Suprapubic skin (tissue), 4 donors: Measurements from ENCODE around the gene ZNF423. TPM values are rescaled to one million over a fixed set of nuclear protein-coding genes. Genes with fewer than 3 reads are reported as not detected.

Experiments
- DNase-seq, 2 donors: peaks; one replicate each; pipeline ENCODE4 v3.0.0-alpha.2; 2019; ENCODE audit warnings: low spot score in 2 of 2
- H3K27ac ChIP-seq: fragments of 200-600 bp; sonication (generic); one replicate; pipeline ENCODE4 v1.5.1; 2019
- H3K27me3 ChIP-seq: fragments of 200-600 bp; sonication (generic); one replicate; pipeline ENCODE4 v1.5.1; 2019
- H3K36me3 ChIP-seq: fragments of 200-600 bp; sonication (generic); one replicate; pipeline ENCODE4 v1.5.1; 2019
- H3K4me1 ChIP-seq: fragments of 200-600 bp; sonication (generic); one replicate; pipeline ENCODE4 v1.5.1; 2019
- H3K4me3 ChIP-seq: fragments of 200-600 bp; sonication (generic); one replicate; pipeline ENCODE4 v1.5.1; 2019; ENCODE audit warnings: mild to moderate bottlenecking
- H3K9me3 ChIP-seq: fragments of 200-600 bp; sonication (generic); one replicate; pipeline ENCODE4 v1.5.1; 2019
- CTCF ChIP-seq, 2 donors: fragments of 200-600 bp in 1 of 2; fragments of 450-650 bp in 1 of 2; sonication (generic) in 1 of 2; IDR thresholded peaks; one replicate each; pipeline ENCODE4 v1.5.1; 2016 to 2019; ENCODE audit warnings: antibody characterized with exemption in 2 of 2, mild to moderate bottlenecking in 1 of 2, moderate library complexity in 1 of 2
- EP300 ChIP-seq: sonication (generic); formaldehyde crosslinking; IDR thresholded peaks from one replicate; pipeline ENCODE4 v1.6.1; 2017; ENCODE audit warnings: antibody characterized with exemption
- POLR2A ChIP-seq, 2 donors: fragments of 450-650 bp; IDR thresholded peaks; one replicate each; pipeline ENCODE4 v1.6.1; 2017; ENCODE audit warnings: antibody characterized with exemption in 2 of 2, mild to moderate bottlenecking in 2 of 2, moderate library complexity in 2 of 2
- POLR2AphosphoS5 ChIP-seq, 3 donors: sonication (generic); formaldehyde crosslinking; IDR thresholded peaks; one replicate each; pipeline ENCODE4 v1.6.1; 2017; ENCODE audit warnings: antibody characterized with exemption in 3 of 3
- WGBS: methylation state at CpG from one replicate; pipeline ENCODE4 v1.1.5; 2018; 5-methylcytosine and 5-hydroxymethylcytosine counted together
- total RNA-seq, 4 donors: library from RNA; depleted of rRNA; stranded (reverse); fragments of >200 nt; gene quantifications; one replicate each; pipeline ENCODE4 v1.1.0, GENCODE V29; 2016

Gene ZNF423
- total RNA-seq, 4 donors from 2014 or later, result 1.3 to 5.3 (median 1.9) TPM

GRCh38 chr16:49526860-49527365 is 329.0 kb downstream of the ZNF423 start:
- no peak for DNase-seq
- WGBS, result 80% methylated on average over 1 of the region's 11 CpGs
- TF ChIP-seq POLR2A (IDR thresholded peaks at IDR 0.05) (no peak), EP300 (no peak), CTCF (IDR thresholded peaks at IDR 0.05) (no peak), POLR2AphosphoS5 (IDR thresholded peaks at IDR 0.05) (no peak)
- no peak overlapping the region for H3K27ac ChIP-seq
- H3K9me3 ChIP-seq, result no peaks in the 10 kb centered on the region
- peaks cover 9% of the 10 kb centered on the region for H3K4me1 ChIP-seq
- no peaks in the 10 kb centered on the region for H3K36me3 ChIP-seq
- no peaks in the 10 kb centered on the region for H3K27me3 ChIP-seq
- no peak overlapping the region for H3K4me3 ChIP-seq

- Histone ChIP-seq H3K27me3 (no peaks in the 10 kb centered on the region), H3K36me3 (no peaks in the 10 kb centered on the region), H3K9me3 (no peaks in the 10 kb centered on the region), H3K4me1 (peaks cover 9% of the 10 kb centered on the region), H3K4me3 (no peak overlapping the region), H3K27ac (no peak overlapping the region)
- no peak for DNase-seq
- WGBS, result 88% methylated on average over 8 of the region's 9 CpGs
- no peak for TF ChIP-seq POLR2AphosphoS5 (IDR thresholded peaks at IDR 0.05)
- no peak for TF ChIP-seq CTCF (IDR thresholded peaks at IDR 0.05)
- no peak for TF ChIP-seq EP300
- no peak for TF ChIP-seq POLR2A (IDR thresholded peaks at IDR 0.05)
Observed at GRCh38 chr16:49524947-49525315, 331.0 kb downstream of the ZNF423 start.

- H3K9me3 ChIP-seq, result no peaks in the 10 kb centered on the region
- TF ChIP-seq POLR2AphosphoS5 (IDR thresholded peaks at IDR 0.05) (no peak), EP300 (no peak), POLR2A (IDR thresholded peaks at IDR 0.05) (no peak), CTCF (IDR thresholded peaks at IDR 0.05) (no peak)
- no peaks in the 10 kb centered on the region for H3K27me3 ChIP-seq
- H3K27ac ChIP-seq, result no peak overlapping the region
- WGBS, result 81% methylated on average over 6 of the region's 14 CpGs
- no peaks in the 10 kb centered on the region for H3K36me3 ChIP-seq
- H3K4me3 ChIP-seq, result no peak overlapping the region
- DNase-seq, result no peak
- H3K4me1 ChIP-seq, result peaks cover 9% of the 10 kb centered on the region
Observed at GRCh38 chr16:49524216-49524946, 331.5 kb downstream of the ZNF423 start.

GRCh38 chr16:49523435-49524159 is 332.3 kb downstream of the ZNF423 start:
- TF ChIP-seq POLR2A (IDR thresholded peaks at IDR 0.05), result no peak
- TF ChIP-seq CTCF (IDR thresholded peaks at IDR 0.05), result no peak
- no peak for TF ChIP-seq EP300
- no peak for TF ChIP-seq POLR2AphosphoS5 (IDR thresholded peaks at IDR 0.05)
- H3K36me3 ChIP-seq, result no peaks in the 10 kb centered on the region
- H3K4me1 ChIP-seq, result peaks cover 9% of the 10 kb centered on the region
- no peak overlapping the region for H3K27ac ChIP-seq
- no peaks in the 10 kb centered on the region for H3K27me3 ChIP-seq
- WGBS, result 87% methylated on average over 11 of the region's 17 CpGs
- H3K4me3 ChIP-seq, result no peak overlapping the region
- DNase-seq, result no peak
- no peaks in the 10 kb centered on the region for H3K9me3 ChIP-seq

- no peaks in the 10 kb centered on the region for H3K27me3 ChIP-seq
- no peak for DNase-seq
- no peaks in the 10 kb centered on the region for H3K9me3 ChIP-seq
- no peaks in the 10 kb centered on the region for H3K36me3 ChIP-seq
- no peaks in the 10 kb centered on the region for H3K4me1 ChIP-seq
- no peak overlapping the region for H3K27ac ChIP-seq
- no peak for TF ChIP-seq POLR2AphosphoS5 (IDR thresholded peaks at IDR 0.05)
- no peak for TF ChIP-seq EP300
- TF ChIP-seq POLR2A (IDR thresholded peaks at IDR 0.05), result no peak
- no peak for TF ChIP-seq CTCF (IDR thresholded peaks at IDR 0.05)
- H3K4me3 ChIP-seq, result no peak overlapping the region
- WGBS, result 84% methylated on average over 5 of the region's 7 CpGs
Observed at GRCh38 chr16:49521734-49522325, 334.1 kb downstream of the ZNF423 start.
